Stimulated activated naive CD4-positive, alpha-beta T cell treated with Interleukin-2 at 50 U/mL for 16 hours (primary cell): ENCODE data around the gene MTHFS.
A peak's percentile ranks its signal among the peaks of the same experiment; 100 is the strongest.
"Not testable (repeated sequence)": the region's sequence is repeated elsewhere in the genome, so short reads cannot be mapped to it uniquely, and the experiment has no call there.

Experiments
- DNase-seq: peaks from one replicate; lab custom pipeline; 2025; lab: John Stamatoyannopoulos, UW

Gene MTHFS

DNA sequence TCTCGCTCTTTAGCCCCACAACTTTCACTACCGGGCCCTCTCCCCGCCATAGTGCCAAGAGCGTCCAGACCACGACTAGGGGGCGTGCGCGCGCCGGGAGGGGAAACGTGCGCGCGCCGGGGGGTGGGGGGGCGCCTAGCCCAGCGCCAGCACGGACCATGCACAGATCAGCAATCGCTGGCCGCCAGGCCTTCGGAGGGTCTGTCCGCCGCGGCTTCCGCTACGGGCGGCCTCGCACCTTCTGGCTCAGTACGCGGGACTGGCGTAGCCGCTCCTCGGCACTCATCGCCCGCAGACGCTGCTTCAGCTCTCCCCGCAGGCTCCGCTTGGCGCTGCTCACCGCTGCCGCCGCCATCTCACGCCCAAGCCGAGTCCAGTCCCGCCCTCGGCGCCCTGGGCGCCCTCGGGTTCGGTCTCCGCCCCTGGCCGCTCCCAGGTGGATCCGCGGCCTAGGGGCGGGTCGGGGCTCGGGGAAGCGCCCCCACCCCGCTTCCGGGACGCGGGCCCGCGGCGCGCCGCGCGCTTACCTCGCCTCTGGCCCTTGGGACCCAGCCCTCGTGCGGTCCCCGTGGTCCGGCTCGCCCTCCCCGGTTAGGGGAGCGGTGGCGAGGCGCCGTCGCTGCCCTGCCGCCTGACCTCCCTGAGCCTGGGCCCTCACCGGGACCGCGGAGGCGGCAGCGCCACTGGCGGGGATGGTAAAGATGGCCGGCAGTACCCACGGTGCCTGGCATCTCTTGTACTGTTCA lies at the start of gene MTHFS:
Gene MTHFS, minus strand, starts transcription at position 381 of the 746 bp plus-strand sequence. Its CDS starts 26 bp downstream, at position 355.
- DNase-seq, result peak; percentile 68

DNA sequence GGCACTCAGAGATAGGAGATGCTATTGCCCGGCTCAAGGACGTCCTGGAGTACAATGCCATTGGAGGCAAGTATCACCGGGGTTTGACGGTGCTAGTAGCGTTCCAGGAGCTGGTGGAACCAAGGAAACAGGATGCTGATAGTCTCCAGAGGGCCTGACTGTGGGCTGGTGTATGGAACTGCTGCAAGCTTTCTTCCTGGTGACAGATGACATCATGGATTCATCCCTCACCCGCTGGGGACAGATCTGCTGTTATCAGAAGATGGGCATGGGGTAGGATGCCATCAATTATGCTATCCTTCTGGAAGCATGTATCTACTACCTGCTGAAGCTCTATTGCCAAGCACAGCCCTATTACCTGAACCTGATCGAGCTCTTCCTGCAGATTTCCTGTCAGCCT lies 47.8 kb upstream of the MTHFS start:
- no peak for DNase-seq

DNA sequence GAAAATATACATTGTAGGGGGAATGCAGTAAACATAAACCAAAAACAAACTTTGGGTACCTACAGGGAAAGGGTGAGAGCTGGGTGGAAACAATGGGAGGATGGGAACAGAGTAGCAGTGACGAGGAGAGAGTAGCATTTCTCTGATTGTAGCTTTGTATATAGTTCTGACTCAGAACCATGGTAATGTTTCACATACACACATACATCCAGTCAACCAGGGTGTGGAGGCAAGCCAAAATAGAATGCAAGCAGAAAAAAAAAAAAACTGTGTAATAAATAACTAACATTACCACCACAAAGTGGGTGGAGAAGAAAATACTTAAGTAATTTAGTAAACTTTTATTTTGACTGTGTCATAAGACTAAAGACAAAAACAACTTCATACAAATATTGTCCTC lies 47.0 kb upstream of the MTHFS start:
- no peak for DNase-seq

DNA sequence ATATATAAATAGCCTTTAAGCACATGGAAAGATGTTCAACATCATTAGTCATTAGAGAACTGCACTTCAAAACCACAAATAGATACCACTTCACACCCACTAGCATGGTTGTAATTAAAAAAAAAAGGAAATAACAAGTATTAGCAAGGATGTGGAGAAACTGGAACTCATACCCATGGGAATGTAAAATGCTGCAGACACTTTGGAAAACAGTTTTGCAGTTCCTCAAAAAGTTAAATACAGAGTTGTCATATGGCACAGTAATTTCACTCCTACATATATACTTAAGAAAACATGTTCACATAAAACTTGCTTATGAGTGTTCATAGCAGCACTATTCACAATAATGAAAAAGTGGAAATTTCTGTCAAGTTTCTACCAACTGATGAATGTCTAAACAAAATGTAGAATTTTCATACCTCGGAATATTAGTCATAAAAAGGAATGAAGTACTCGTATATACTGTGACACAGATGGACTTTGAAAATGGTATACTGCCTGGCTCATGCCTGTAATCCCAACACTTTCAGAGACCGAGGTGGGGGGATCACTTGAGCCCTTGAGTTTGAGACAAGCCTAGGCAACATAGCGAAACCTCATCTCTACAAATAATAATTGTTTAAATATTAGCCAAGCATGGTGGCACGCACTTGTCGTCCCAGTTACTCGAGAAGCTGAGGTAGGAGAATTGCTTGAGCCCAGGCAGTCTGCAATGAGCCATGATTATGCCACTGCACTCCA lies 46.1 kb upstream of the MTHFS start:
- no peak for DNase-seq

DNA sequence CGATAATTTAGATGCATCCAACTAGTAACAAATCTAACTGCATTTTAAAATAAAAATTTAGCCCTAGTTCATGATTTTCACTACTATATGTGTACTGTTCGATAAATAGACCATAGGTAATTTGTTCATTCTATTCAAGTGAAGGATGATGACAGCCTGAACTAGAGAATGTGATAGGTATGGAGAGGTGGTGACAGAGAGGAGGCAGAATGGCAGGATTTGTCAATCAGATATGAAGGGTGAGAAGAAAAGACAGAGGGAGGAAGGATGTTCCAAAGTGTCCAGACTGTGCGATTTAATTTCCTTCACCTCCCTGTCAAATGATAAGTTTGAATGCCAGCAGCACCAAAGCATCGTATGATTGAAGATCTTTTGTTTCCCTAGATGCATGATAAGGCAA lies 42.6 kb upstream of the MTHFS start:
- no peak for DNase-seq

DNA sequence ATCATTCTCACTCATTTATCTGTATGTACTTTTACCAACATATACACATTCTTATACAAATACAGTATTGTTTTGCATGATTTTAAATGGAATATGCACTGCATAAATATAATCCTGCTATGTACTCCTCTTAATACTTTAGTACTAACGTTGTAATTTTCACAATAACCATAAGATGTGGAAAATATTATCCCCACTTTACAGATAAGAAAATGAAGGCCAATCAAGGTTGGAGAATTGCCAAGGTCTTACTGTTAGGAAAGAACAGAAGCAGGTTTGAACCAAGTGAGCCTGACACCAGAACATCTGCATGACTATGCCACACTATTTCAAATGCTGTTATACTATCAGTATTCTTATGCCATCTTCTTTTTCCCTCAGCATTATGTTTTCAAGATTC lies 41.3 kb upstream of the MTHFS start:
- no peak for DNase-seq

DNA sequence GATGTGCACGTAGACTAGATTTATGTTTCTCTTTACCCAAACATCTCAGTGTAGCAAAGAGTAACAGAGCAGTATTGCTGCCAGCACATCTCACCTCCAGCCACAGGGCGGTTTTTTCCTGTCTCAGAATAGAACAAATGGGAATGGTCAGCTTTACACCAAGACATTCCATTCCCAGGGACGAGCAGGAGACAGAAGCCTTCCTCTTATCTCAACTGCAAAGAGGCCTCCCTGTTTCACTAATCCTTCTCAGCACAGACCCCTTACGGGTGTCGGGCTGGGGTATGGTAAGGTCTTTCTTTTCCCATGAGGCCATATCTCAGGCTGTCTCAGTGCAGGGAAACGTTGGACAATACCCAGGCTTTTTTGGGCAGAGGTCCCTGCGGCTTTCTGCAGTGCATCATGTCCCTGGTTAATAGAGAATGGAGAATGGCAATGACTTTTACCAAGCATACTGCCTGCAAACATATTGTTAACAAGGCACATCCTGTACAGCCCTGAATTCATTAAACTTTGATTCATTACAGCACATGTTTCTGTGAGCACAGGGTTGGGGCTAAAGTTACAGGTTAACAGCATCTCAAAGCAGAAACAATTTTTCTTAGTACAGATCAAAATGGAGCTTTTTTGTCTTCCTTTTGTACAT lies 38.9 kb upstream of the MTHFS start:
- DNase-seq, result not testable (repeated sequence)

DNA sequence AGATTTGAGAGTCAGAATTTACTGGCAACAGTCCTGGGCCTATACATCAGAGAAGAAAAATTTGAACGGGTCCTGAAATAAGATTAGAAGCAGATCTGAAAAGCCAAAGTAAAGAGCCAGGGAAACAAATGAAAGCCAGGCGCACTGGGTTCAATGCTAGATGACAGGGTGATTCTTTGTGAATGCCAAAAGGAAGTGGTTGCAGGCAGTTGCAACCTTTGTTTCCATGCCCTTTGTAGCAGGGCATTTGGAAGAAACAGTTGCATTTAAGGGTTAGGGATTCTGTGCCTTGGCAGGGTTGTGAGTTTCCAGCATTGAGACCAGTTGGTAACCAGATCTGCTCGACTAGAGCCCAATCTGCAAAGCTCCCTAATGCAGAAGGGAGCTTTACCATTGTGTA lies 36.4 kb upstream of the MTHFS start:
- DNase-seq, result no peak

DNA sequence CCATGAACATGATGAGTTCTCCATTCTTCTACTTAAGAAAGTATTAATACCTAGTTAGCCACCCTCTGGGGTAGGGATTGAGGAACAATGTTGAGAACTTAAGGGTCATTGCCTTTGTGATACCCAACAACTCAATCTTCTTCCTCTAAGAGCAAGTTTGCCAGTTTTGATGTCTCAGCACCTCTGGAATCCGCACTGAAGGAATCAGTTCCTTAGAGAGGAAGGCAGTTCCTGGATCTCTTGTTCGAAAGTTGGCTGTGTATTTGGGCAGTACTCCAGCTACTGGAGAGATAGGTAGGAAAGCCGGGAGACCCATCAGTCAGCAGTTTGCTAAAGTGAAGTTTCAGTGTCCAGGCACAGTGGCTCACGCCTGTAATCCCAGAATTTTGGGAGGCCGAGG lies 35.6 kb upstream of the MTHFS start:
- no peak for DNase-seq

DNA sequence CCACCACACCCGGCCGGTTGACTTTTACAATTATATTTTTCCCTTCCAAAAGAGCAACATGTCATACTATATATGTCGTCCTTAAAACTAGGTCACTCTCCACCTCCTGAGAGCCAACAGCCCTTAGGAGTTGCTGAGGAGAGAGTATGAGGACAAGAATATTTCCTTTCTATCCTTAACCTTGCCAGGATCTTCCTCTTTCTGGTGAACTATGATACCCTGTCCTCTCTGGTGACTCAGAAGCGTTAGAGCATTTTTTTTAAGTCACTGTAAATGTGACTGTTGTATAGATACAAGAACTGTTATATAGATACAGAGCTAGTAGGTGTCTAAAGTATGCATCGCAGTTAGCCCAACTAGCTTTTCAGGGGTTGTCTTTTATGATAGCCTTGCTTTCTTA lies 33.7 kb upstream of the MTHFS start:
- DNase-seq, result no peak

DNA sequence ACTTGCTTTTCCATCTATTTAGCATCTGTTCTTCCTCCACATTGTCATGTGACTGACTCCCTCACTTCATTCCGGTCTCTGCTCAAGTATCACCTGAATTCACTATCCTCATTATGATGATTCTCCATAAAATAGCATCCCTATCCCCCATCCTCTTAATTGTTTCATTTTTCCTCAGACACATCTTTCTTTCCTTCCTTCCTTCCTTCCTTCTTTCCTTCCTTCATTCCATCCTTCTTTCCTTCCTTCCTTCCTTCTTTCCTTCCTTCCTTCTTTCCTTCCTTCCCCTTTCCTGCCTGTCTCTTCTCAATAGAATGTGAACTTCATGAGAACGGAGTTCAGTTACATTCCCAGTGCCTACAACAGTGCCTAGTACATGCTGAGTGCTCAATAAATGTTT lies 32.6 kb upstream of the MTHFS start:
- no peak for DNase-seq

DNA sequence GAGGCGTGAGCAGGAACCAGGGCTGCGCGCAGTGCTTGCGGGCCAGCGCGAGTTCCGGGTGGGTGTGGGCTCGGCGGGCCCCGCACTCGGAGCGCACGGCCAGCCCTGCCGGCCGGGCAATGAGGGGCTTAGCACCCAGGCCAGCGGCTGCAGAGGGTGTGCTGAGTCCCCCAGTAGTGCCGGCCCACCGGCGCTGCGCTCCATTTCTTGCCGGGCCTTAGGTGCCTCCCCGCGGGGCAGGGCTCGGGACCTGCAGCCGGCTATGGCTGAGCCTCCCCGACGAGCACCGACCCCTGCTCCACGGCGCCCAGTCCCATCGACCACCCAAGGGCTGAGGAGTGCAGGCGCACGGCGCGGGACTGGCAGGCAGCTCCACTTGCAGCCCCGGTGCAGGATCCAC lies 29.3 kb upstream of the MTHFS start:
- not testable (repeated sequence) for DNase-seq

DNA sequence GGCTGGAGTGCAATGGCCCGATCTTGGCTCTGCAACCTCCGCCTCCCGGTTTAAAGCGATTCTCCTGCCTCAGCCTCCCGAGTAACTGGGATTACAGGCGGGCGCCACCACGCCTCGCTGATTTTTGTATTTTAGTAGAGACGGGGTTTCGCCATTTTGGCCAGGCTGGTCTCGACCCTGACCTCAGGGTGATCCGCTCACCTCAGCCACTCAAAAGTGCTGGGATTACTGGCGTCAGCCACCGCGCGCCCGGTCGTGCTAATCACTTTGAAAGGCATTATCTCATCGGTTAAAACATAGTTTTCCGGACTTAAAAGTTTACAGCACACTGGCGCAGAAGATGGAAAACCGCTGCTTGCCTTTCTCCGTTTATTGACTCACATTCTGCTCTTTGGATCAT lies 27.6 kb upstream of the MTHFS start:
- DNase-seq, result no peak

DNA sequence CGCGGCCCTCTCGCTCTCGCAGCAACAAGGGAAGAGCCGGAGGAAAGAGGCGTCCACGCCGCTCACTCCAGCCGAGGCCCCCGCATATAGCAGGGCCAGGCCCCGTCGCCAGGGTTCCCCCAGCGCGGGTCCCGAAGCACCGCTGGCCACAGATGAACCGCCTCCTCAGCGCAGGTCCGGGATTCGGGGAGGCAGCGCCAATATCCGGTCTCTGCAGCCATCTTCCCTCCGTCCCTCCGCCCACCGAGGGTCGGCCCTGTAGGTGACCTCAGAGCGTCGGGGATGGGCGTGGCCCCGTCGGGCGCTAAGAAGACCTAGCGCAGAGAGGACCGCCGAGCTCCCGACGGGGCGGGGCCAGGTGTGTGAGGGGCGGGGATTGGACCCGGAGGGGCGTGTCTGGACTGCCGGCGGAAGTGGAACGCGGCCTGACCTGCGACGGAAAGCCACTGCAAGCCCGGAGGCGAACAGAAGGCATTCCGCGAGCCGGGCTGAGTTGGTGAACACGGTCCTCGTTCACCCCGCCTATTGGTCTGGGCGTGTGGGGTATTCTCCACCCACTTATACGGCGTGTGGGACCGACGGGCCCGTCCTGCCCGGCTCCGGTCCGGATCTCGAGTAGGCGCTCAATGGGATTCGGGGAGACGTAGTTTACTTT lies 26.8 kb upstream of the MTHFS start:
- DNase-seq, result peak; percentile 95

DNA sequence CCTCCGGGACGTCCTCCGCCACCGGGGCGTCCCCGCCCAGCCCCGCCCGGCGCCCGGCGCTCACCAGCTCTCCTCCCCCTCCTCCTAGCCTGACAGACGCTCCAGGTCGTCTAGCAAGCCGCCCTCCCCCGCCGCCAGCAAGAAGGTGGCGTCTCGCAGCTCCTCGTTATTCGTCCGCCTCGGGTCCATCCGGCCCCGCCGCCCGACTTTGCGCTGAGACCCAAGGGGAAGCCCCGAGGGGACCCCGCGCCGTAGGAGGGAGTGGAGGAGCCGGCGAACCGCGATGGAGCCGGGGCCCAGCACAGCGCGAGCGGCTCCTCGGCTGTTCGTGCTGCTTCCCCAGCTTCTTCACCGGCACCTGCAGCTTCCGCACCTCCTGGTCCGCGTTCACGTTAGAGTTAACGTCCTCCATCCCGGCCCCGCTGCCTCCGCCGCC lies 26.3 kb upstream of the MTHFS start:
- peak; percentile 72 for DNase-seq

DNA sequence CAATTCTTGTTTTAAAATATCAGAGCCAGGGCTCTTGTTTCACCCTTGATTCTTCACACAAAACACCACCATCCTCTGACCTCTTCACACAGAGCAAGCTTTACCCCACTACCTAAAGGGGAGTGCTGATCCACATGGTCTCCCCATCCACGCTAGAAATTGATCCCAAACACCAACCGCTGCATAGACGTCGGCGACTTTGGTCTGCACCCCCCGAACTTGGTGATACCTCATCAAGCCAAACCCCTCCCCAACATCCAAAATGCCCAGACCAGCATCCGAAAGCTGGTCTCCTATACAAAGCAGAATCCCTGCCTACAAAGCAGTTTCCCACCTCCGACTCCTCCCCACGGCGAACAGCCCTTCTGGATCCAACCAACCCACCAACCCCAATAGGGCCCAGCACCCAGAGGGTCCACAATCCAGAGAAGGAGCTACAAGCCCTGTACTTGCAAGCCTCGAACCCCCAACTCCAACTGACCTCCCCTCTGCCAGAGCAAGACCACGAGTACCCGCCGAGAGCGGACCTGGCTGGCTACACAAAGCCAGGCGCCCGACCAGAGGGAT lies 25.8 kb upstream of the MTHFS start:
- DNase-seq, result no peak

DNA sequence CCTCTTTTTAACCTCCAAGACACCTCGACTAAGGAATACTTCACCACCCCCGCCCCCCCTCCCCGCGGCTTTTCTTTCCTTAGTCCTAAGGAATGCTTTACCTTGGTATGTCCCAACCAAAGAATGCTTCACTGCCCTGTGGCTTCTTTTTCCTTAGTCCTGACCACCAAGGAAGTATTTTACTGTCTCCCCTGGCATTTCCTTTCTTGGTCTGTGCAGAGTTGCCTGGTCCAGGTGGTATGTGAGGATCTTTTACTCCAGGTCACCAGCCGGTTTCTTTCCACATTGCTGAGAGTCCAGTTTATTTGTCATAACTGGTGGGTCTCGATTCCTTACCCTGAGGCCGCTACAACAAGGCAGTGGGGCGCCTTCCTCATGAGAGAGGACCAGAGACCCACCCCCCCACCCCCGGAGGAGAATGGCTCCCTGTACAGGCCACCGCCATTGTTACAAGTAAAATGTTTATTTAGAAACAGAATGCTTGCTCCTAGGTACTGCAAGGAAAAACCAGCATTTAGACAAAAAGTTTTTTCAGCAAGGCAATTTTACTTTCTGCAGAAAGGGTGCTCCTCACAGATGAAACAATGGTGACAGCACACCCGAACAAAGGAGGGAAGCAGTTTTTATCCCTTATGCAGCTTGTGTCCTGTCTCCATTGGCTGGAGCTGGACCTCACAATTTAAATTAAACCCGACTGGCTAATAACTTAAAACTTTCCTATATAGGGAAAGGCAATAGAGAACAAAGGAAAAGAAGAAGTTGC lies 23.1 kb upstream of the MTHFS start:
- DNase-seq, result no peak

DNA sequence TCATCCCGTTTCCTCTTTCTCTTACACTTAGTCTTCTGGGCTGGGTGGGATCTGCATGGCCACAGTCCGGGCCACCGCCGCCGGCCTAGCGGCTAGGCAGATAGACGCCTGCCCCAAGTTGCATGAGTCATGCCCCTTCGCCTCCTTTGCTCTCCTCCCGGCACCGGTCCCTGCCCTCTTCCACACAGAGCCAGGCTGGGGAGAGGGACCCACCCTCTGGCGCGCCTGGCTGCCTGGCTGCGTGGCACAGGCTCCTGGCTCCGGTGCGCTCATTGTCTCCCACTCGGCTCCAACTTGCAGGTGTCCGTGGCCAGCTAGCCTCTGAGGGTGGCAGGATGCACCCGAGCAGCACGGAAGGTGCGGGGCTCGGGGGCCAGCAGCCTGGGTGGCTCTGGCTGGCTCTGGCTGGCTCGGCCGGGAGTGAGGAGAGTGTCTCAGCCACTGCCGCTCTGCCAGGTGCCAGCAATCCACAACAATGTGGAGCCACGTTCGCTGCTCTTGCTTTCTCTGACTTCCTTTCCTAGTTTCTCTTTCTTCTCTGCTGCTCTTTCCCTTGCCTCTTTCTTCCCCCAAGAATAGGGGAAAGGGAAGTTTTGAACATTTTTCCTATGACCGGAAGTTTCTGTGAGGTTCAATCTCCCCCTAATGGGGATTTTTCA lies 22.4 kb upstream of the MTHFS start:
- DNase-seq, result no peak

DNA sequence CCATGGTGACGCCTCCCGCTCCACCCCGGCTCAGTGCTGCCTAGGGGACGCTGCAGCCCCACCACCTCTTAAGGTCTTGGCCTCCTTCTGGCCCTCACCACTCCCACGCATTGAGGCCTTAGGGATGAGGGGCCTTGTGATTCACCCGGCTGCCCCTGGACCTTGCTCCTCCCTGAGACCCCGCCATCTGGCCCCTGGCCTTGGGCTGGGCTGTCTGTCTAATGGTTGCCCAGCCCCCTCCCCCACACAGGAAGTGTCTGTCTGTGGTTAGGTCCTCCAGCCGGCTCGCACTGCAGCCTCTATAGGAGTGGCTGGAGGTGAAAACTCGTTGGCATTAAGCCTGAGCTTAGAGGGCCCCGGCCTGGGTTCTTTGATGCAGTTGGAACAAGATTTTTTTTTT lies 21.5 kb upstream of the MTHFS start:
- no peak for DNase-seq

DNA sequence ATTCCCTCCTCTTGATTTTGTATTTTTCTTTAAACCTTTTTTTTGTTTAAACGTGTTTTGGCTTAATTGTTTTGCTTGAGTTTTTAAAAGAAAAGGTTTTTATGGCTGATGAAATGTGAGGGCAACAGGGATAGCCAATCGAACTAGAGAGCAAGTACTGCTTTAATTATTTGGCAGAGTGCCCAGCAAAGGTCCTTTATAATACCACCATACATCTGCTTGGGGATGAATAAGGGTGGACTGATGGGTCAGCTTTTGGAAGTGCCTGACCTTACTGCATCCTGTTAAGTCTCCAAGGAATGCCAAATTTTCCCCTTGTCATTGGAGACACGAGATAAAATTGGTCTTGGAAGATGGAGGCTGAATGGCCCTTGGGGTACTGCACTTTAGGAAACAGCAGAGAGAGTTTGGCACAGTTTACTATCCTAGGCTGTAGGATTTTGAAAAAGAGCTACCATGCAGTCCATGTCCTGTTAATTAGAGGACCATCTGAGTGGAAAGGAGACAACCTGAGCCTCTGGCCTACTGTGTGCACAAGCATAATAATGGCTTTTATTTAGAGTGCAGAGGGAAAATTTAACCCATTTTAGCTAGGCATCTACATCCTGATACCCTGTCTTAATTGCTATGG lies 19.8 kb upstream of the MTHFS start:
- no peak for DNase-seq
